Forelimb muscle (tissue), 1 donor: ENCODE data around the gene IVD. TPM values are rescaled to one million over a fixed set of nuclear protein-coding genes. Genes with fewer than 3 reads are reported as not detected.

Source experiments
- DNase-seq: peaks from one replicate; pipeline ENCODE4 v3.0.0-alpha.2; 2013; ENCODE audit warnings: low read depth
- polyA plus RNA-seq: library from polyadenylated mRNA; unstranded; fragments of 120-200 nt; gene quantifications from one replicate; pipeline ENCODE4 v1.2.1, GENCODE V29; 2013; ENCODE audit not compliant: insufficient read length

Gene IVD
- polyA plus RNA-seq, 1 donor, result 54.4 TPM

GRCh38 chr15:40377606-40378005 is 28.0 kb upstream of the IVD start:
- DNase-seq, result no peak

- DNase-seq, result no peak
Measured at GRCh38 chr15:40379374-40379773, 26.2 kb upstream of the IVD start.

- no peak for DNase-seq
Measured at GRCh38 chr15:40379853-40380252, 25.7 kb upstream of the IVD start.

GRCh38 chr15:40380636-40381035 is 25.0 kb upstream of the IVD start:
- no peak for DNase-seq

- DNase-seq, result no peak
Measured at GRCh38 chr15:40381818-40382529, 23.6 kb upstream of the IVD start.

GRCh38 chr15:40382580-40383456 is 22.8 kb upstream of the IVD start, which contains the start of gene KNSTRN:
Gene KNSTRN (plus strand): TSS chr15:40382721. CDS start chr15:40382836, 115 bp downstream.
- DNase-seq, result peak; percentile 80

GRCh38 chr15:40386480-40386879 is 19.1 kb upstream of the IVD start:
- DNase-seq, result no peak

- no peak for DNase-seq
Measured at GRCh38 chr15:40388941-40389823, 16.4 kb upstream of the IVD start.

GRCh38 chr15:40389824-40390595 is 15.6 kb upstream of the IVD start:
- no peak for DNase-seq

GRCh38 chr15:40392986-40393948 is 12.3 kb upstream of the IVD start:
- DNase-seq, result no peak

- DNase-seq, result no peak
Measured at GRCh38 chr15:40397688-40398412, 7.7 kb upstream of the IVD start.

GRCh38 chr15:40398413-40398873 is 7.2 kb upstream of the IVD start:
- DNase-seq, result no peak

GRCh38 chr15:40399370-40399769 is 6.2 kb upstream of the IVD start:
- DNase-seq, result no peak

- no peak for DNase-seq
Measured at GRCh38 chr15:40407330-40407990, 1.9 kb downstream of the IVD start.

- DNase-seq, result no peak
Measured at GRCh38 chr15:40409366-40409765, 3.8 kb downstream of the IVD start.

- DNase-seq, result no peak
Measured at GRCh38 chr15:40410476-40410875, 4.9 kb downstream of the IVD start.

- no peak for DNase-seq
Measured at GRCh38 chr15:40412095-40412759, 6.6 kb downstream of the IVD start.

- DNase-seq, result no peak
Measured at GRCh38 chr15:40413036-40413435, 7.4 kb downstream of the IVD start.
